GM18502 (cell line): Measurements from ENCODE around the gene B3GNT2.
A peak's percentile ranks its signal among the peaks of the same experiment; 100 is the strongest.
"Not testable (repeated sequence)": the region's sequence is repeated elsewhere in the genome, so short reads cannot be mapped to it uniquely, and the experiment has no call there.

Experiments
- ATAC-seq: cut with Tn5 transposase; IDR thresholded peaks from one replicate; pipeline ENCODE4 v1.9.1; 2021; ENCODE audit warnings: mild to moderate bottlenecking; ENCODE audit not compliant: unreplicated experiment, poor library complexity

Gene B3GNT2

GRCh38 chr2:62184512-62185230 is 11.2 kb upstream of the B3GNT2 start:
- no peak for ATAC-seq

GRCh38 chr2:62185475-62186155 is 10.3 kb upstream of the B3GNT2 start:
- no peak for ATAC-seq

GRCh38 chr2:62186156-62186905 is 9.6 kb upstream of the B3GNT2 start:
- ATAC-seq, result no peak

GRCh38 chr2:62187246-62187645 is 8.7 kb upstream of the B3GNT2 start:
- no peak for ATAC-seq

GRCh38 chr2:62188416-62188815 is 7.5 kb upstream of the B3GNT2 start:
- no peak for ATAC-seq

- no peak for ATAC-seq
Observed at GRCh38 chr2:62189196-62189595, 6.7 kb upstream of the B3GNT2 start.

GRCh38 chr2:62192811-62193210 is 3.1 kb upstream of the B3GNT2 start:
- ATAC-seq, result no peak

- ATAC-seq, result no peak
Observed at GRCh38 chr2:62194558-62195420, 1.1 kb upstream of the B3GNT2 start.

- ATAC-seq, result peak; percentile 29
Observed at GRCh38 chr2:62196278-62196901, 475 bp downstream of the B3GNT2 start.

- no peak for ATAC-seq
Observed at GRCh38 chr2:62197011-62197924, 1.4 kb downstream of the B3GNT2 start.

- ATAC-seq, result no peak
Observed at GRCh38 chr2:62197925-62198633, 2.2 kb downstream of the B3GNT2 start.

GRCh38 chr2:62198854-62199253 is 2.9 kb downstream of the B3GNT2 start:
- ATAC-seq, result not testable (repeated sequence)

- no peak for ATAC-seq
Observed at GRCh38 chr2:62199392-62200125, 3.6 kb downstream of the B3GNT2 start.

- ATAC-seq, result no peak
Observed at GRCh38 chr2:62200291-62200841, 4.5 kb downstream of the B3GNT2 start.

GRCh38 chr2:62200868-62201267 is 5.0 kb downstream of the B3GNT2 start:
- ATAC-seq, result no peak

- no peak for ATAC-seq
Observed at GRCh38 chr2:62201307-62201706, 5.4 kb downstream of the B3GNT2 start.

- no peak for ATAC-seq
Observed at GRCh38 chr2:62202019-62202722, 6.3 kb downstream of the B3GNT2 start.
